ENCODE results near the gene RAPGEF1.

GRCh38 chr9:131706608-131706970, 33.3 kb downstream of the RAPGEF1 start:
- TF ChIP-seq CTCF (conservative IDR thresholded peaks at IDR 0.05; ENCODE audit: low read depth, low read length) (no peak), EZH2 (IDR thresholded peaks at IDR 0.05; ENCODE audit: low read length, unreplicated experiment) (no peak)

Measured in PC-3 (cell line).